ENCODE measurements around the gene CTNNBL1. TPM values are rescaled to one million over a fixed set of nuclear protein-coding genes. Genes with fewer than 3 reads are reported as not detected.

CTNNBL1 gene
- total RNA-seq, 1 experiment from 2014 or later, result 49.9 TPM

DNA sequence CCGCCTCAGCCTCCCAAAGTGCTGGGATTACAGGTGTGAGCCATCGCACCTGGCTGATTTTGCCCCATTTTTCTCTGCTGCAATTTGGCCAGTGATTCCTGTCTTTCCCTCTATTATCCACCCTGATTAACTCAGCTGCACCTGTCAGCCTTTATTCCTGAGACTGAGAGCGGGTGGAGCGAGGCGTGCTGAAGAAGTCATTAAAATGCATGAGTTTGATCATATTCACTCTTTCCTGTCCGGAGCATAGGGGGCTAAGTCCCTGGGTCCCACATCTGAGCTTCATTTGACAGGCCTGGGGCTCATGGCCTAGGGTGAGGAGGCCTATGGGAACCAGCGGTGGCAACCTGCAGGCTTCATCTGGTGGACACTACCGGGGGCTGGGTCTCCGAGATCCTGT lies 25.7 kb upstream of the CTNNBL1 start:
- Histone ChIP-seq H4K20me1 (ENCODE audit: low read length) (no peaks in the 10 kb centered on the region), H3K79me2 (ENCODE audit: low read length) (no peaks in the 10 kb centered on the region), H3K9me3 (ENCODE audit: low read length) (0 out of 2 replicates have a peak, but pooled peaks cover 3% of the 10 kb centered on the region), H3K36me3 (ENCODE audit: low read depth, low read length) (no peaks in the 10 kb centered on the region), H3F3A (ENCODE audit: low read length, unreplicated experiment) (no peaks in the 10 kb centered on the region), H3K9me2 (replicated peaks; ENCODE audit: low read length) (no peaks in the 10 kb centered on the region), H3K4me1 (ENCODE audit: insufficient read depth, low read length) (peaks cover 12% of the 10 kb centered on the region), H3K27ac (ENCODE audit: low read length) (no peak overlapping the region), H3K4me3 (ENCODE audit: low read length) (no peak overlapping the region), H2AFZ (ENCODE audit: low read length) (no peak overlapping the region), H3K9ac (ENCODE audit: low read length) (no peak overlapping the region), H3K4me2 (ENCODE audit: low read length) (no peak overlapping the region), H3K27me3 (ENCODE audit: low read length) (peaks cover 4% of the 10 kb centered on the region; the same call in 1 of the 2 replicates)
- ATAC-seq, result no peak
- intact Hi-C loops (cut with micrococcal nuclease), result no loop called here
- no peak for DNase-seq
- BruUV-seq (replicated peaks), result no TSS peak
- POLR2A ChIA-PET (ENCODE audit: unreplicated experiment), result no interaction called here
- CTCF ChIA-PET, result no interaction called here
- TF ChIP-seq EZH2phosphoT487 (IDR thresholded peaks at IDR 0.05; ENCODE audit: borderline replicate concordance, low read length) (no peak), EZH2 (IDR thresholded peaks at IDR 0.05; ENCODE audit: low read length, unreplicated experiment) (no peak)
- TF ChIP-seq, protein P1, sequence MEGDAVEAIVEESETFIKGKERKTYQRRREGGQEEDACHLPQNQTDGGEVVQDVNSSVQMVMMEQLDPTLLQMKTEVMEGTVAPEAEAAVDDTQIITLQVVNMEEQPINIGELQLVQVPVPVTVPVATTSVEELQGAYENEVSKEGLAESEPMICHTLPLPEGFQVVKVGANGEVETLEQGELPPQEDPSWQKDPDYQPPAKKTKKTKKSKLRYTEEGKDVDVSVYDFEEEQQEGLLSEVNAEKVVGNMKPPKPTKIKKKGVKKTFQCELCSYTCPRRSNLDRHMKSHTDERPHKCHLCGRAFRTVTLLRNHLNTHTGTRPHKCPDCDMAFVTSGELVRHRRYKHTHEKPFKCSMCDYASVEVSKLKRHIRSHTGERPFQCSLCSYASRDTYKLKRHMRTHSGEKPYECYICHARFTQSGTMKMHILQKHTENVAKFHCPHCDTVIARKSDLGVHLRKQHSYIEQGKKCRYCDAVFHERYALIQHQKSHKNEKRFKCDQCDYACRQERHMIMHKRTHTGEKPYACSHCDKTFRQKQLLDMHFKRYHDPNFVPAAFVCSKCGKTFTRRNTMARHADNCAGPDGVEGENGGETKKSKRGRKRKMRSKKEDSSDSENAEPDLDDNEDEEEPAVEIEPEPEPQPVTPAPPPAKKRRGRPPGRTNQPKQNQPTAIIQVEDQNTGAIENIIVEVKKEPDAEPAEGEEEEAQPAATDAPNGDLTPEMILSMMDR (conservative IDR thresholded peaks at IDR 0.05; ENCODE audit: low read depth, low read length), result no peak

DNA sequence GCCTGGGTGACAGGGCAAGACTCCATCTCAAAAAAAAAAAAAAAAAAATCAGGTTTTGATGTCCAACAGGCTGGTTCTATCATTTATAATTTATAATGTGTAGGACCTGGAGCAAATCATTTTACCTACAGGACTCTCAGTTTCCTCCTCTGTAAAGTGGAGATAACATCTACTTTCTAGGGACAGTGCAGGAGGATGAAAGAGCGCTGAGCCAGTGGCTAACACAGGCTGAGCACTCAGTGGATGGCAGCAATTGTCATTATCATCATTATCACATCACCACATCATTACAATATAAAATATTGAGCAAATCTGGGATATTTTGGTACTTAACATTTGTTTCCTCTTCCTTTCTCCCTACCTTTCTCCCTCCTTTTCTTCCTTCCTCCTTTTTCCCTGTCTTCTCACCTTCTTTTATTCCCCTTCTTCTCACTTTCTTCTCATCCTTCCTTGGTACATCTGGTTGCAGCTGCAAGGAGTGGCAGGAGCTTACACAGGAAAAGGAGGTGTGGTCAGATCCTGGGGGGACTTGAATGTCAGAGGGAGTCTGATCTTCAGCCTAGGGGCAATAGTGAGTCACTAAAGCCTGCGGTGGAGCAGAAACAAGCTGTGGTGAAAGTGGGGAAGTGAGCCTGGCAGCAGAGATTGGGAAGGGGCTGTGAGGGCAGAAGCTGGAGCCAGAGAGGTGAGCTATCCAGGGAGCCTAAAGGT lies 24.6 kb upstream of the CTNNBL1 start:
- Histone ChIP-seq H3K9me3 (ENCODE audit: low read length) (0 out of 2 replicates have a peak, but pooled peaks cover 3% of the 10 kb centered on the region), H3K36me3 (ENCODE audit: low read depth, low read length) (no peaks in the 10 kb centered on the region), H3F3A (ENCODE audit: low read length, unreplicated experiment) (no peaks in the 10 kb centered on the region), H3K4me2 (ENCODE audit: low read length) (peak overlapping the region; percentile 66; the same call in 1 of the 2 replicates), H3K4me3 (ENCODE audit: low read length) (no peak overlapping the region), H2AFZ (ENCODE audit: low read length) (no peak overlapping the region), H3K27me3 (ENCODE audit: low read length) (peaks cover 4% of the 10 kb centered on the region; the same call in 1 of the 2 replicates), H3K27ac (ENCODE audit: low read length) (no peak overlapping the region), H3K9me2 (replicated peaks; ENCODE audit: low read length) (no peaks in the 10 kb centered on the region), H3K4me1 (ENCODE audit: insufficient read depth, low read length) (peaks cover 12% of the 10 kb centered on the region), H3K79me2 (ENCODE audit: low read length) (no peaks in the 10 kb centered on the region), H4K20me1 (ENCODE audit: low read length) (no peaks in the 10 kb centered on the region), H3K9ac (ENCODE audit: low read length) (no peak overlapping the region)
- ATAC-seq (peak; percentile 43), DNase-seq (peak; percentile 63)
- intact Hi-C loops (cut with micrococcal nuclease), result no loop called here
- no peak for TF ChIP-seq EZH2phosphoT487 (IDR thresholded peaks at IDR 0.05; ENCODE audit: borderline replicate concordance, low read length)
- TF ChIP-seq, protein P1 (conservative IDR thresholded peaks at IDR 0.05; ENCODE audit: low read depth, low read length), result no peak
- no TSS peak for BruUV-seq (replicated peaks)
- CTCF ChIA-PET, result no interaction called here
- POLR2A ChIA-PET (ENCODE audit: unreplicated experiment), result no interaction called here

DNA sequence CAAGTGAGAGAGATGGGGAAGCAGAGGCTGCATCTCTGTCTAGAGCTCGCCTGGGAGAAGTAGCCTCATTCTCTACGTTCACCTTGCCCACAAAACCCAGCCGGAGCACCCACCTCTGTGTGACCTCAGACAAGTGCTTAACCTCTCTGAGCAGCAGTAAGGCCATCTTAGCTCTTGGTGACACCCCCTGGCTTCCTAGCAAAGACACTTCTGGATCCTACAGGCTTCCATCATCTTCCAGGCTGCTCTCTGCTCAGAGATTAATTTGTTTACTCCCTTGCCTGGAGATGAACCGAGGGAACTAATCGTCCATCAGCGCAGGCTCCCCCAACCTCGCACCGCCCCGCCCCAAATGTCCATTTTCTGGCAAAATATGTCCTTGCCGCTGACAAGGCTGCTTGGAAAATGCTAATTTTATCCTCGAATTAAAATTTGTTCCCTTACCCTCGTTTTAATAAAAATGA lies 24.0 kb upstream of the CTNNBL1 start:
- Histone ChIP-seq H3K9me3 (ENCODE audit: low read length) (0 out of 2 replicates have a peak, but pooled peaks cover 3% of the 10 kb centered on the region), H2AFZ (ENCODE audit: low read length) (peak overlapping the region; percentile 20; the same call in 1 of the 2 replicates), H3K79me2 (ENCODE audit: low read length) (no peaks in the 10 kb centered on the region), H3K4me3 (ENCODE audit: low read length) (peak overlapping the region; percentile 50), H3K9ac (ENCODE audit: low read length) (no peak overlapping the region), H3F3A (ENCODE audit: low read length, unreplicated experiment) (no peaks in the 10 kb centered on the region), H3K27ac (ENCODE audit: low read length) (no peak overlapping the region), H3K27me3 (ENCODE audit: low read length) (peaks cover 4% of the 10 kb centered on the region; the same call in 1 of the 2 replicates), H3K9me2 (replicated peaks; ENCODE audit: low read length) (no peaks in the 10 kb centered on the region), H3K4me2 (ENCODE audit: low read length) (peak overlapping the region; percentile 66), H4K20me1 (ENCODE audit: low read length) (no peaks in the 10 kb centered on the region), H3K36me3 (ENCODE audit: low read depth, low read length) (no peaks in the 10 kb centered on the region), H3K4me1 (ENCODE audit: insufficient read depth, low read length) (peaks cover 12% of the 10 kb centered on the region)
- intact Hi-C loops (cut with micrococcal nuclease), result no loop called here
- ChIA-PET POLR2A (ENCODE audit: unreplicated experiment) (no interaction called here), CTCF (no interaction called here)
- ATAC-seq (peak; percentile 27; the same call in 1 of the 2 replicates), DNase-seq (no peak)
- no TSS peak for BruUV-seq (replicated peaks)
- TF ChIP-seq, protein P1 (conservative IDR thresholded peaks at IDR 0.05; ENCODE audit: low read depth, low read length), result no peak
- TF ChIP-seq EZH2 (IDR thresholded peaks at IDR 0.05; ENCODE audit: low read length, unreplicated experiment) (no peak), EZH2phosphoT487 (IDR thresholded peaks at IDR 0.05; ENCODE audit: borderline replicate concordance, low read length) (no peak)
